Activated CD8-positive, alpha-beta T cell treated with anti-CD3 and anti-CD28 coated beads, Interleukin-2, amount 10 ng/mL, durations not matched to agents 7 days and 5 days (primary cell): ENCODE results near the gene AGAP3. TPM values are rescaled to one million over a fixed set of nuclear protein-coding genes. Genes with fewer than 3 reads are reported as not detected.

Experiments
- ATAC-seq: fragments of 150-1000 bp; cut with Tn5 transposase; one replicate; pipeline ENCODE4 v1.10.0; 2021; ENCODE audit warnings: moderate library complexity
- CTCF ChIA-PET: fragments of 350-600 bp; sonication (Branson Sonifier 250); formaldehyde crosslinking; loops from one replicate; lab custom pipeline; 2021; ENCODE audit warnings: antibody characterized with exemption; lab: Charles Lee
- POLR2A ChIA-PET: fragments of 350-600 bp; sonication (Branson Sonifier 250); formaldehyde crosslinking; loops from one replicate; lab custom pipeline; 2021; ENCODE audit warnings: antibody characterized with exemption; lab: Charles Lee
- DNase-seq: peaks from one replicate; pipeline ENCODE4 v3.0.0-alpha.2; 2020
- H3K27ac Mint-ChIP-seq: one replicate; pipeline ENCODE4 v1.8.0; 2021; ENCODE audit warnings: mild to moderate bottlenecking, mixed read lengths
- H3K27me3 Mint-ChIP-seq: one replicate; pipeline ENCODE4 v1.8.0; 2021; ENCODE audit warnings: low read depth, mixed read lengths
- H3K36me3 Mint-ChIP-seq: one replicate; pipeline ENCODE4 v1.8.0; 2021; ENCODE audit warnings: low read depth, mixed read lengths
- H3K4me1 Mint-ChIP-seq: one replicate; pipeline ENCODE4 v1.8.0; 2021; ENCODE audit warnings: low read depth, mixed read lengths
- H3K4me3 Mint-ChIP-seq: one replicate; pipeline ENCODE4 v1.8.0; 2021; ENCODE audit warnings: mild to moderate bottlenecking, mixed read lengths
- H3K9me3 Mint-ChIP-seq: one replicate; pipeline ENCODE4 v1.8.0; 2022; ENCODE audit warnings: mixed read lengths; ENCODE audit not compliant: insufficient read depth
- total RNA-seq, 2 experiments: library from RNA; stranded (reverse); gene quantifications; one replicate each; pipeline ENCODE4 v1.2.3, GENCODE V29; 2021

The AGAP3 gene
- total RNA-seq, 2 experiments from 2014 or later, result 12.1 to 12.6 TPM

GRCh38 chr7:151109094-151110048 lies 23.1 kb downstream of the AGAP3 start:
- POLR2A ChIA-PET, result no interaction called here
- no peak for DNase-seq
- CTCF ChIA-PET, result interaction anchor here (1.0 to 5.5 kb wide), 5 partner anchors 12 to 147 kb away, joined by 3 to 27 read pairs (median 5); no protein-coding TSS in a partner anchor
- Mint-ChIP-seq H3K4me3 (no peak overlapping the region), H3K36me3 (no peaks in the 10 kb centered on the region), H3K4me1 (peaks cover 6% of the 10 kb centered on the region), H3K27me3 (peaks cover 16% of the 10 kb centered on the region), H3K27ac (no peak overlapping the region), H3K9me3 (no peaks in the 10 kb centered on the region)
- no peak for ATAC-seq

GRCh38 chr7:151110236-151110940 lies 24.1 kb downstream of the AGAP3 start:
- Mint-ChIP-seq H3K4me1 (peaks cover 6% of the 10 kb centered on the region), H3K36me3 (no peaks in the 10 kb centered on the region), H3K4me3 (no peak overlapping the region), H3K27ac (no peak overlapping the region), H3K9me3 (no peaks in the 10 kb centered on the region), H3K27me3 (peaks cover 16% of the 10 kb centered on the region)
- ChIA-PET CTCF (interaction anchor here (0.6 to 5.5 kb wide), 30 partner anchors 8 to 324 kb away, joined by 3 to 27 read pairs (median 4); partner anchors contain the start of genes ABCB8 and AGAP3), POLR2A (interaction anchor here (1.0 kb wide), 1 partner anchor 28 kb away, joined by 3 read pairs; no protein-coding TSS in a partner anchor)
- DNase-seq (no peak), ATAC-seq (no peak)

- ChIA-PET CTCF (interaction anchor here (0.6 to 5.5 kb wide), 33 partner anchors 8 to 325 kb away, joined by 3 to 27 read pairs (median 4); partner anchors contain the start of genes ABCB8 and AGAP3), POLR2A (interaction anchor here (1.0 kb wide), 1 partner anchor 28 kb away, joined by 3 read pairs; no protein-coding TSS in a partner anchor)
- Mint-ChIP-seq H3K9me3 (no peaks in the 10 kb centered on the region), H3K27ac (no peak overlapping the region), H3K27me3 (peaks cover 20% of the 10 kb centered on the region), H3K4me1 (peaks cover 8% of the 10 kb centered on the region), H3K4me3 (no peak overlapping the region), H3K36me3 (no peaks in the 10 kb centered on the region)
- ATAC-seq, result peak; percentile 84
- peak; percentile 83 for DNase-seq
Observed at GRCh38 chr7:151110941-151111645, 24.8 kb downstream of the AGAP3 start.

- no peaks in the 10 kb centered on the region for H3K9me3 Mint-ChIP-seq
- peak overlapping the region; percentile 13 for H3K4me3 Mint-ChIP-seq
- ATAC-seq (no peak), DNase-seq (no peak)
- H3K36me3 Mint-ChIP-seq, result no peaks in the 10 kb centered on the region
- ChIA-PET CTCF (interaction anchor here (0.9 to 5.5 kb wide), 7 partner anchors 10 to 215 kb away, joined by 3 to 27 read pairs (median 4); no protein-coding TSS in a partner anchor), POLR2A (no interaction called here)
- H3K27ac Mint-ChIP-seq, result no peak overlapping the region
- peaks cover 20% of the 10 kb centered on the region for H3K27me3 Mint-ChIP-seq
- peaks cover 8% of the 10 kb centered on the region for H3K4me1 Mint-ChIP-seq
Observed at GRCh38 chr7:151113344-151114150, 27.3 kb downstream of the AGAP3 start.

GRCh38 chr7:151114151-151115090 lies 28.1 kb downstream of the AGAP3 start:
- Mint-ChIP-seq H3K27ac (no peak overlapping the region), H3K4me1 (peaks cover 8% of the 10 kb centered on the region), H3K4me3 (peak overlapping the region; percentile 13), H3K27me3 (peaks cover 20% of the 10 kb centered on the region), H3K36me3 (no peaks in the 10 kb centered on the region), H3K9me3 (no peaks in the 10 kb centered on the region)
- POLR2A ChIA-PET, result interaction anchor here (1.2 kb wide), 1 partner anchor 26 kb away, joined by 3 read pairs; no protein-coding TSS in a partner anchor
- CTCF ChIA-PET, result interaction anchor here (1.0 to 5.5 kb wide), 5 partner anchors 52 to 216 kb away, joined by 3 to 27 read pairs (median 3); no protein-coding TSS in a partner anchor
- ATAC-seq (peak; percentile 23), DNase-seq (no peak)

GRCh38 chr7:151115121-151115835 lies 29.0 kb downstream of the AGAP3 start:
- POLR2A ChIA-PET, result interaction anchor here (0.5 to 1.2 kb wide), 2 partner anchors 27 to 39 kb away, joined by 3 read pairs; no protein-coding TSS in a partner anchor
- no peak overlapping the region for H3K27ac Mint-ChIP-seq
- CTCF ChIA-PET, result interaction anchor here (0.9 to 1.2 kb wide), 4 partner anchors 9 to 129 kb away, joined by 3 to 7 read pairs (median 3); no protein-coding TSS in a partner anchor
- H3K27me3 Mint-ChIP-seq, result peaks cover 20% of the 10 kb centered on the region
- H3K4me1 Mint-ChIP-seq, result peaks cover 8% of the 10 kb centered on the region
- peak; percentile 57 for ATAC-seq
- peak overlapping the region; percentile 49 for H3K4me3 Mint-ChIP-seq
- no peak for DNase-seq
- H3K36me3 Mint-ChIP-seq, result no peaks in the 10 kb centered on the region
- no peaks in the 10 kb centered on the region for H3K9me3 Mint-ChIP-seq

GRCh38 chr7:151115836-151116418 lies 29.7 kb downstream of the AGAP3 start:
- H3K4me1 Mint-ChIP-seq, result peaks cover 5% of the 10 kb centered on the region
- DNase-seq (no peak), ATAC-seq (no peak)
- no peaks in the 10 kb centered on the region for H3K9me3 Mint-ChIP-seq
- ChIA-PET POLR2A (interaction anchor here (0.5 to 1.2 kb wide), 2 partner anchors 28 to 40 kb away, joined by 3 read pairs; no protein-coding TSS in a partner anchor), CTCF (interaction anchor here (0.9 to 1.2 kb wide), 3 partner anchors 8 to 128 kb away, joined by 3 to 7 read pairs (median 3); no protein-coding TSS in a partner anchor)
- H3K4me3 Mint-ChIP-seq, result peak overlapping the region; percentile 49
- H3K27me3 Mint-ChIP-seq, result peaks cover 20% of the 10 kb centered on the region
- H3K27ac Mint-ChIP-seq, result no peak overlapping the region
- H3K36me3 Mint-ChIP-seq, result no peaks in the 10 kb centered on the region

GRCh38 chr7:151116603-151117440 lies 30.5 kb downstream of the AGAP3 start:
- POLR2A ChIA-PET, result interaction anchor here (0.6 kb wide), 2 partner anchors 117 to 221 kb away, joined by 3 read pairs; no protein-coding TSS in a partner anchor
- no peak for DNase-seq
- no peak for ATAC-seq
- Mint-ChIP-seq H3K4me1 (peaks cover 5% of the 10 kb centered on the region), H3K4me3 (peak overlapping the region; percentile 54), H3K27me3 (peaks cover 20% of the 10 kb centered on the region), H3K36me3 (no peaks in the 10 kb centered on the region), H3K9me3 (no peaks in the 10 kb centered on the region), H3K27ac (peak overlapping the region; percentile 52)
- CTCF ChIA-PET, result interaction anchor here (1.0 to 1.8 kb wide), 3 partner anchors 89 to 127 kb away, joined by 3 to 7 read pairs (median 4); partner anchors contain the start of gene ABCB8
